Pancreas (tissue), 10 donors: ENCODE results near the gene RYR3. TPM values are rescaled to one million over a fixed set of nuclear protein-coding genes. Genes with fewer than 3 reads are reported as not detected.

Experiments
- ATAC-seq, 4 donors: fragments of 200-7000 bp; cut with Tn5 transposase; one replicate each; pipeline versions ENCODE4 v1.8.0 to v1.9.1; 2020; ENCODE audit warnings: mild to moderate bottlenecking in 4 of 4, moderate library complexity in 4 of 4
- DNase-seq, 6 donors: peaks; one replicate each; pipeline ENCODE4 v3.0.0-alpha.2; 2020
- FAIRE-seq: peaks from 2 replicates; lab custom pipeline; 2012; peaks lifted over from hg19 to GRCh38; lab: Jason Lieb, UNC
- H3K27ac ChIP-seq, 4 donors: fragments of 200-600 bp; sonication (generic); 1 replicate in 3 of 4; 2 replicates in 1 of 4; pipeline versions ENCODE4 v1.5.0 to v1.8.0; 2020
- H3K27me3 ChIP-seq, 4 donors: fragments of 200-600 bp; one replicate each; pipeline ENCODE4 v1.8.0; 2021
- H3K36me3 ChIP-seq, 3 donors: fragments of 200-600 bp; sonication (generic) in 1 of 3; one replicate each; pipeline versions ENCODE4 v1.5.0 to v1.8.0; 2020 to 2021
- H3K4me1 ChIP-seq, 3 donors: fragments of 200-600 bp; one replicate each; pipeline ENCODE4 v1.8.0; 2021
- H3K4me3 ChIP-seq, 4 donors: fragments of 200-600 bp; sonication (generic) in 2 of 4; one replicate each; pipeline versions ENCODE4 v1.5.0 to v1.8.0; 2020 to 2021
- H3K9me3 ChIP-seq, 4 donors: fragments of 200-600 bp; one replicate each; pipeline ENCODE4 v1.8.0; 2021
- CTCF ChIP-seq, 4 donors: fragments of 200-600 bp; sonication (generic) in 3 of 4; IDR thresholded peaks; one replicate each; pipeline versions ENCODE4 v1.5.0 to v1.8.0; 2021; ENCODE audit warnings: antibody characterized with exemption in 4 of 4
- WGBS, 2 donors: extraction: QIAGEN DNeasy Blood & Tissue Kit; methylation state at CpG; one replicate each; pipeline ENCODE4 v1.1.7; 2013; 5-methylcytosine and 5-hydroxymethylcytosine counted together
- intact Hi-C, 3 donors: fragments of 100-400 bp; cut with DNase I; formaldehyde crosslinking; loops; one replicate each; pipeline versions ENCODE4 v1.11.1 to v1.14.2; 2022
- polyA plus RNA-seq, 2 donors: library from polyadenylated mRNA; stranded (reverse); fragments of 200-250 nt; gene quantifications; one replicate each; pipeline ENCODE4 v1.2.3, GENCODE V29; 2013
- total RNA-seq, 6 donors: library from RNA; stranded (reverse); fragmentation: NEBNext Ultra II Directional in 4 of 6; extraction: Animal tissue kit (Norgen Biotek cat#: 25700) in 4 of 6; gene quantifications; one replicate each; pipeline versions ENCODE4 v1.2.1 to v1.2.4, GENCODE V29; 2021 to 2023
- donor health status: healthy with polysubstance abuse.
- donor health status: DM: no; HTN: no; CAD: no; lungs with moderate emphysema.
- donor health status: DM: no; HTN: no; CAD: no.
- donor health status: control.
- donor health status: control.
- donor health status: Bipolar disorder and iron deficiency.
- donor health status: DM: yes; HTN: yes; CAD: no.
- donor health status: DM: no; HTN: no; CAD: no.
- donor health status: DM: no; HTN: no; CAD: no.
- donor health status: DM: yes; HTN: yes; CAD: no.

Gene RYR3
- total and polyA plus RNA-seq, 8 donors: 0.03 to 0.52 (median 0.13) TPM

- Histone ChIP-seq H3K27ac (no peak overlapping the region), H3K9me3 (no peaks in the 10 kb centered on the region), H3K4me3 (no peak overlapping the region), H3K4me1 (no peaks in the 10 kb centered on the region), H3K36me3 (no peaks in the 10 kb centered on the region), H3K27me3 (no peaks in the 10 kb centered on the region)
- DNase-seq: no peak
- TF ChIP-seq CTCF (IDR thresholded peaks at IDR 0.05): no peak
- no peak for ATAC-seq
- WGBS, 2 donors: 71 to 84% methylated on average over 1 of the region's 1 CpG
- intact Hi-C loops: no loop called here
- no peak for FAIRE-seq
Measured at GRCh38 chr15:33837294-33837693, 526.5 kb downstream of the RYR3 start.

DNA sequence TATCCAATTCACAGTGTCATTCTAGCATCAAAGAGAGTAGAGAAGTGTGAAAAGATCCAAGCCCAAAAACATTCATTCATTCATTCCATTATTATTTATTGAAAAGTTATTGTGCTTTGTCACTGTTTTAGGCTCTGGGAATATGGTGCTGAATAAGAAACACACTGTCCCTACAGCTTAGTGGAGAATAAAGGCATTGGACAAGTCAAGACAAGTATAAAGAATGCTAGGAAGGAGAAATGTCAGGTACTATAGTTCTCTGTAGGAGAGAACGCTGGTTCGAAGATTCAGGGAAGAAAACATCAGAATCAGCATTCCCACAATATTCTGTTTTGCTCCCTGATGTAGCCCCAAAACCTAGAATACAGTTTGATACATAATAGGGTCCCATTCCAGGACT, 528.8 kb downstream of the RYR3 start:
- 68 to 85% methylated on average over 2 of the region's 2 CpGs for WGBS, 2 donors
- Histone ChIP-seq H3K36me3 (no peaks in the 10 kb centered on the region), H3K27ac (no peak overlapping the region), H3K27me3 (no peaks in the 10 kb centered on the region), H3K4me1 (no peaks in the 10 kb centered on the region), H3K4me3 (no peak overlapping the region), H3K9me3 (no peaks in the 10 kb centered on the region)
- intact Hi-C loops: no loop called here
- DNase-seq (no peak), FAIRE-seq (no peak), ATAC-seq (no peak)
- TF ChIP-seq CTCF (IDR thresholded peaks at IDR 0.05): no peak

DNA sequence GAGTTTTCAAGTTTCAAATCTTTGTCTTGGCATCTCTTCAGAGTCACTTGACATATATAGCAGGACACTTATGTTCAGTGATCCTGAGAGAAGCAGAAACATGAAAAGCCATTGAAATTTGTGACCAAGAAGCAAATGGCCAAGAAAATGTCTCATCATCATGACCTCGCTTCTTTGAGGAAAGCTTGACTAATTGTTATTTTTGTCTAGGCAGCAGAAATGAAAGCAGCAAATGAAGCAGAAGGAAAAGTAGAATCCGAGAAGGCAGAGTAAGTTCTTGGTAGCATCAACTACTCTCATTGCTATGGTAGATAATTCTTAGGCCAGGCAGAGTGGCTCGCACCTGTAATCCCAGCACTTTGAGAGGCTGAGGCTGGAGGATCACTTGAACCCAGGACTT, 529.8 kb downstream of the RYR3 start:
- no peak for FAIRE-seq
- Histone ChIP-seq H3K4me1 (no peaks in the 10 kb centered on the region), H3K27ac (no peak overlapping the region), H3K36me3 (no peaks in the 10 kb centered on the region), H3K9me3 (no peaks in the 10 kb centered on the region), H3K27me3 (no peaks in the 10 kb centered on the region), H3K4me3 (no peak overlapping the region)
- no peak for ATAC-seq
- intact Hi-C loops: no loop called here
- WGBS, 2 donors: 80 to 90% methylated on average over 3 of the region's 3 CpGs
- TF ChIP-seq CTCF (IDR thresholded peaks at IDR 0.05): no peak
- DNase-seq: no peak

DNA sequence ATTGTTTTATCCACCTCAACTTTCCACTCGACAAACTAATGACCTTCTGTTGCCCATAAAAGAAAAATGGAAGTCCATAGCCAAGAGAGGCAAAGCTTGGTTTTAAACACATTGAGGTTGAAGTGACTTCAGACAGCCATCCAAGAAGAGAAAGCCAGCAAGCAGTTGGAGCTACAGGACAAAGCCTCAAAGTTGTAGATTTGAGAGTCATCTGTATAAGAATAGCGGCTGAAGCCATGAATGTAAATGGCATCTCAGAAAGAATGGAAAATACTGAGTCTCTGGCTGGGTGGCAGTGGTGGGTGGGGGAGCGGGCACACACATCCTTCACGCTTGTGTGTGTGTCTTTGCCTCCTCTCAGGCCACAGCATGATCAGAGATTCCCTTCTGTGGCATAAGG, 533.4 kb downstream of the RYR3 start:
- Histone ChIP-seq H3K36me3 (no peaks in the 10 kb centered on the region), H3K9me3 (no peaks in the 10 kb centered on the region), H3K27me3 (no peaks in the 10 kb centered on the region), H3K27ac (no peak overlapping the region), H3K4me1 (no peaks in the 10 kb centered on the region), H3K4me3 (no peak overlapping the region)
- intact Hi-C loops: no loop called here
- 77 to 80% methylated on average over 4 of the region's 4 CpGs for WGBS, 2 donors
- no peak for FAIRE-seq
- no peak for ATAC-seq
- TF ChIP-seq CTCF (IDR thresholded peaks at IDR 0.05): no peak
- DNase-seq: no peak

GRCh38 chr15:33844597-33844996, 533.8 kb downstream of the RYR3 start:
- FAIRE-seq (no peak), ATAC-seq (no peak), DNase-seq (no peak)
- Histone ChIP-seq H3K4me1 (no peaks in the 10 kb centered on the region), H3K36me3 (no peaks in the 10 kb centered on the region), H3K4me3 (no peak overlapping the region), H3K9me3 (no peaks in the 10 kb centered on the region), H3K27me3 (no peaks in the 10 kb centered on the region), H3K27ac (no peak overlapping the region)
- WGBS, 2 donors: 77 to 84% methylated on average over 4 of the region's 4 CpGs
- TF ChIP-seq CTCF (IDR thresholded peaks at IDR 0.05): no peak
- intact Hi-C loops: no loop called here
